ENCODE results near the gene MYO9A.

- no peak for TF ChIP-seq POLR2A (IDR thresholded peaks at IDR 0.05)
- TF ChIP-seq, protein P1, sequence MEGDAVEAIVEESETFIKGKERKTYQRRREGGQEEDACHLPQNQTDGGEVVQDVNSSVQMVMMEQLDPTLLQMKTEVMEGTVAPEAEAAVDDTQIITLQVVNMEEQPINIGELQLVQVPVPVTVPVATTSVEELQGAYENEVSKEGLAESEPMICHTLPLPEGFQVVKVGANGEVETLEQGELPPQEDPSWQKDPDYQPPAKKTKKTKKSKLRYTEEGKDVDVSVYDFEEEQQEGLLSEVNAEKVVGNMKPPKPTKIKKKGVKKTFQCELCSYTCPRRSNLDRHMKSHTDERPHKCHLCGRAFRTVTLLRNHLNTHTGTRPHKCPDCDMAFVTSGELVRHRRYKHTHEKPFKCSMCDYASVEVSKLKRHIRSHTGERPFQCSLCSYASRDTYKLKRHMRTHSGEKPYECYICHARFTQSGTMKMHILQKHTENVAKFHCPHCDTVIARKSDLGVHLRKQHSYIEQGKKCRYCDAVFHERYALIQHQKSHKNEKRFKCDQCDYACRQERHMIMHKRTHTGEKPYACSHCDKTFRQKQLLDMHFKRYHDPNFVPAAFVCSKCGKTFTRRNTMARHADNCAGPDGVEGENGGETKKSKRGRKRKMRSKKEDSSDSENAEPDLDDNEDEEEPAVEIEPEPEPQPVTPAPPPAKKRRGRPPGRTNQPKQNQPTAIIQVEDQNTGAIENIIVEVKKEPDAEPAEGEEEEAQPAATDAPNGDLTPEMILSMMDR (IDR thresholded peaks at IDR 0.05): no peak
Observed at GRCh38 chr15:71821547-71822129, 296.3 kb downstream of the MYO9A start.

Measured in heart left ventricle (tissue), 13 donors.